Measurements from ENCODE around the gene EEF1AKMT3. TPM values are rescaled to one million over a fixed set of nuclear protein-coding genes. Genes with fewer than 3 reads are reported as not detected.

Gene EEF1AKMT3
- total RNA-seq, 1 donor from 2014 or later, result 6.8 TPM

GRCh38 chr12:57764662-57765002 is 7.8 kb upstream of the EEF1AKMT3 start:
- intact Hi-C loops (cut with DNase I), result no loop called here
- Histone ChIP-seq H3K36me3 (peaks cover 12% of the 10 kb centered on the region), H3K27ac (no peak overlapping the region), H3K9me3 (no peaks in the 10 kb centered on the region), H3K4me3 (peak overlapping the region; percentile 55), H3K4me1 (peaks cover 31% of the 10 kb centered on the region), H3K27me3 (ENCODE audit: low read depth) (peaks cover 35% of the 10 kb centered on the region)
- peak; percentile 26 to 44 for ATAC-seq
- no peak for TF ChIP-seq CTCF (IDR thresholded peaks at IDR 0.05)
- DNase-seq, result no peak

GRCh38 chr12:57765003-57765697 is 7.3 kb upstream of the EEF1AKMT3 start:
- Histone ChIP-seq H3K9me3 (no peaks in the 10 kb centered on the region), H3K27ac (no peak overlapping the region), H3K4me3 (peak overlapping the region; percentile 55), H3K4me1 (peaks cover 31% of the 10 kb centered on the region), H3K27me3 (ENCODE audit: low read depth) (peaks cover 35% of the 10 kb centered on the region), H3K36me3 (peaks cover 17% of the 10 kb centered on the region)
- TF ChIP-seq CTCF (IDR thresholded peaks at IDR 0.05), result peak; percentile 40
- ATAC-seq, result peak; percentile 67
- intact Hi-C loops (cut with DNase I), result no loop called here
- peak; percentile 63 for DNase-seq

GRCh38 chr12:57765698-57766463 is 6.5 kb upstream of the EEF1AKMT3 start:
- intact Hi-C loops (cut with DNase I), result no loop called here
- no peak overlapping the region for H3K27ac ChIP-seq
- peaks cover 19% of the 10 kb centered on the region for H3K36me3 ChIP-seq
- peaks cover 33% of the 10 kb centered on the region for H3K4me1 ChIP-seq
- ATAC-seq (peak; percentile 32 to 53), DNase-seq (no peak)
- H3K27me3 ChIP-seq (ENCODE audit: low read depth), result peaks cover 35% of the 10 kb centered on the region
- no peak for TF ChIP-seq CTCF (IDR thresholded peaks at IDR 0.05)
- no peaks in the 10 kb centered on the region for H3K9me3 ChIP-seq
- H3K4me3 ChIP-seq, result peak overlapping the region; percentile 55

- H3K27me3 ChIP-seq (ENCODE audit: low read depth), result peaks cover 35% of the 10 kb centered on the region
- DNase-seq, result peak; percentile 64
- intact Hi-C loops (cut with DNase I), result no loop called here
- ATAC-seq, result peak; percentile 43 to 45
- no peak for TF ChIP-seq CTCF (IDR thresholded peaks at IDR 0.05)
- H3K4me3 ChIP-seq, result peak within 1 kb of the TSS; percentile 55
- peaks cover 19% of the 10 kb centered on the region for H3K36me3 ChIP-seq
- H3K9me3 ChIP-seq, result no peaks in the 10 kb centered on the region
- H3K4me1 ChIP-seq, result peaks cover 41% of the 10 kb centered on the region
- no peak within 1 kb of the TSS for H3K27ac ChIP-seq
Measured at GRCh38 chr12:57766464-57767304, 5.7 kb upstream of the EEF1AKMT3 start, which contains the start of gene CYP27B1. Gene CYP27B1, minus strand, starts transcription at chr12:57767078. Its CDS starts 37 bp downstream, at chr12:57767041.

GRCh38 chr12:57767305-57767698 is 5.1 kb upstream of the EEF1AKMT3 start:
- no peak overlapping the region for H3K27ac ChIP-seq
- no peaks in the 10 kb centered on the region for H3K9me3 ChIP-seq
- DNase-seq, result no peak
- peaks cover 41% of the 10 kb centered on the region for H3K4me1 ChIP-seq
- ATAC-seq, result no peak
- H3K27me3 ChIP-seq (ENCODE audit: low read depth), result peaks cover 35% of the 10 kb centered on the region
- no peak overlapping the region for H3K4me3 ChIP-seq
- no peak for TF ChIP-seq CTCF (IDR thresholded peaks at IDR 0.05)
- intact Hi-C loops (cut with DNase I), result no loop called here
- H3K36me3 ChIP-seq, result peaks cover 19% of the 10 kb centered on the region

Measured in lower lobe of right lung (tissue), 2 donors.